NCI-H1105 treated with DMSO at 0.1 percent for 48 hours (cell line): Measurements from ENCODE around the gene MYO1A.
"Not testable (repeated sequence)": the region's sequence is repeated elsewhere in the genome, so short reads cannot be mapped to it uniquely, and the experiment has no call there.

Experiments
- DNase-seq: peaks from one replicate; lab custom pipeline; 2025; lab: John Stamatoyannopoulos, UW

MYO1A gene

DNA sequence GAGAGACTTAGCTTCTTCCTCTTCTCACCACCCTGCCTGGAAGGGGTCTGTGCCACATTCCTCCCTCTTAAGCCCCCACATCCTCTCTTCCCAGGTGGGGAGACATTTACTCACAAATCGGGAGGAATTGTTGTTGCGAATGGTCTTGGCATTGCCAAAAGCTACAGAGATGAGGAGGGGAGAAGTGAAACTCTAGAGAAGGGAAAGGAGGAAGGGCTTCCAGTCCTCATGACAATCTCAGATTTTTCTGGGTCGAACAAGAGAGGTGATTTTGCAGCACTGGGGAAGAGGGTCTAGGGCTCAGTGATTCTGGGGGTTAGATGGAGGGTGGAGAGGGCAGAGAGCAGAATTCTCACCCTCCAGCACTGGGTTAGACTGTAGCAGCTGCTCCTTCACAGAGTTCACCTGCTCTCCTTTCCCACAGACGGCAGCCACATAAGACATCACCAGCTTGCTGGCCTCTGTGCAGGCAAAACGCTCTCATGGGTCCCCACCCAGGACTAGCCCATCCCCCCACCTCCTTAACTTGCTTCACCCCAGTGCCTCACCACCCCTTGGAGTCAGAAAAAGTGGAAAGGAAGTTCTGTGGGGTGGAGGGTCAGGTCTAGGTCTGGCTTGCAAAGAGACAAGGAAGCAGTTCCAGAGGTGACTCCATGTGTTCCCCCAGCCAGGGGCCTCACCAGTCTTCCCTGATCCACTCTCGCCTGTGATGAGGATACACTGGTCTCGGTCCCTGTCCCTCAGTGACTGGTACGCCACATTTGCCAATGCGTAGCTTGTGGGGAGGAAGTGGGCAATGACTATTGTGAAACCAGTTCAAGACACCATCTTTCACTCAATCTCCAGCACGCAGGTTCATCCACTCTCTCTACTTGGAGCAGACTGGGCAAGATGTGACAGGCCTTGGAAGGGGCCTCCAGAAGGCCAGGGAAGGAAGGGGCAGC is 2.7 kb downstream of the MYO1A start:
- no peak for DNase-seq

DNA sequence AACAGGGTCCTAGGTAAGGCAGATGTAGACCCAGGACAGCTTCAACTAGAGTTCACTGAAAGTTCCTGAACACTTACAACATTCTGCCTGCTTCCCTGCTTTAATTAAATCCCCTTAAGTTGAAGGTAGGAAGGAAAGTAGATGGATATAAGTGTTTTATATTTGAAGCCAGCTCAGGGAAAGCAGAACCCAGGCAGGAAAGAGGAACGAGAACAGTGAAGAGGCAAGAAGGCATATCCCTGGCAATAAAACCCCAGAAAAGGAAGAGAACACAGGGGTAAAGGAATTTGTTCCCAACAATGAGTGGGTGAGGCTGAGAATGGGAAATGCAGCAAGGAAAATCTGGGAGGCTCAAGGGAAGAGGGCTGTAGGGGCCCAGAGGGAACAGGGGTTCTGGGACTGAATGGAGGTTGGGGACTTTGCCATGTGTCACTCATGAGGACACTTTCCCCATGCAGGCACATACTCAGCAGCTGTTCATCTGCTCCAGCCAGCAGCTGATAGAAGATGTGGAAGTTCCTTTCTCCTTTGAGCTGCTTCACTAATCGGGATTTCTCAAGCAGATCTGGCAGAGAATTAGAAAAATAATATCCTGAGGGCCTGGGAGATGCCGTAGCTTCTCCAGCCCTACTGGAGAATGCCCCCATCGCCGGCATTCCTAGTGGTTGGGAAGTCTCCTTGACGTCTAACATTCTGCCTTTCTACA is 3.7 kb downstream of the MYO1A start:
- no peak for DNase-seq

DNA sequence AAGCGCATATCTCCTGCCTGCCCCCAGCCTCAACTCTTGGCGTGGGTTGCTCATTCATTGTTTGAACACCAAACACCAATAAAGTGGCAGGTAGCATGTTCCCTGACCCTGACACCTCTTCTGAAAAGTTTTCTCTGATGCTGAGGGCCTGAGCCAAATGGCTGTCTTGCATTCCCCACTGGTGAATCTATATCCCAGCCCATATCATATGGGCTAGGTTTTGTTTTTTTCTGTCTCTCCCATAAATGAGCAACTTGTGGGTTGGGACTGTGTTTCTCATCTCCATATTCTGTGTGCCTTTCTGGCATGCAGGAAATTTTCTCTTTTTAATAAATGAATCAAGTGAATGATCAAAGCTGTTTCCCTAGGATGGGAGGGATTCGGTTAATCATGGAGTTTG is 5.0 kb downstream of the MYO1A start:
- DNase-seq: no peak

DNA sequence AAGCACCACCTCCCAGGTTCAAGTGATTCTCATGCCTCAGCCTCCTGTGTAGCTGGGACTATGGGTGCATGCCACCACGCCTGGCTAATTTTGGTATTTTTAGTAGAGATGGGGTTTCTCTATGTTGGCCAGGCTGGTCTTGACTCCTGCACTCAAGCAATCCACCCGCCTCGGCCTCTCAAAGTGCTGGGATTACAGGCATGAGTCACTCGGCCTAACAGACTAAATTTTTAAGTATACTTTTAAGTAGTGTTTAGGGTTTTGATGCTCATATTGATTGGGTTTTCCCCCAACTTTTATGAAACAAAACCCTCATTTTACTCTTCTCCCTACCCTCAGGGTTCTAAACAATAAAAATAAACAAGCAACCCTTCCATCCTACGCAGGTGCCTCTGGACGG is 5.5 kb downstream of the MYO1A start:
- no peak for DNase-seq

DNA sequence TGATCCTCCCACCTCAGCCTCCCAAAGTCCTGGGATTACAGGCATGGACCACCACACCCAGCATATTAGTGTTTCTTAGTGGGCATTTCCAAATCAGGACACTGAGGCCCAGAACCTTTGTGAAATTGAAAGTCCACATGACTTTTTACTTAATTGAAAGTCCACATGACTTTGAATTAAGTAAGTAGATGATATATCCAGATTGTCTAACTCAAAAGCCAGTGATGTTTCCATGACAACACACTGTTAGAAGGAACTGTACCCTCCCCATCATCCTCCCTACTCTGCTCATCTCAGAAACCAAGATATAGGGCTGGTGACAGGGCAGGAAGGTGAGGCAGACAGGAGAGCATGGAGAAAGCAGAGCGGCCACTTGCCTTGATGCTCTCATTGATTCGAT is 7.2 kb downstream of the MYO1A start:
- no peak for DNase-seq

DNA sequence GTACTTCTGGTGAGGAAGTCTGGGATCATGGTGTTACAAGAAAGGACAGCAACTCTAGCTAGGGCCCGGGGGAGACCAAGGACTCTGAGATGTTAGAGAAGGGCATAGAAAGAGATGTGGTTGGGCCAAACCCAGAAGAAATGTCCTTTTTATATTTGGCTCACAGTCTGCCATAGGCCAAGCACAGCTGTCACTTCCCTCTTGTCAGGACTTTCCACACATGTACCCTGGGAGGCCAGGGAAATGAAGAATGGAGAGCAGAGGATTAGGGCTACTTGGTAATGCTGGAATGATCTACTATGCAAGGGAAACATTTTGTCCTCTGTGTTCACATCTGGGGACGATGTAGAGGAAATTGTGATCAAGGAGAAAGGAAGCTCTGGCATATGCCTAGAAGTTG is 9.2 kb downstream of the MYO1A start:
- DNase-seq: no peak

DNA sequence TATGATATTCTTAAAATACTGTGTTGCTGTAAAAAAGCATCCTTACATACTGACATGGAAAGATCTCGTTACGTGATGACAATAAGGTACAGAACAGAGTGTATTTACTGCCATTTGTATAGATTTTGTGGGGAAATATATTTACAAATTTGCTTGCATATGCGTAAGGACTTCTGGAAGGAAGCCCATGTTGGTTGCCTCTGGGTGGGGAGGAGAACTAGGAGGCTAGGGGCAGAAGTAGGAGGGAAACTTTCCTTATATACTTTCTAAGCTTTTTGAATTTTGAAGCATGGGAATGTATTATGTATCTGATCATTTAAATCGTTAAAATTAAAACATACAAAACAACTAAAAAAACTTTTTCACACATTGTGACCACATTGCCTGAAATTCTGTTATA is 9.7 kb downstream of the MYO1A start:
- no peak for DNase-seq

DNA sequence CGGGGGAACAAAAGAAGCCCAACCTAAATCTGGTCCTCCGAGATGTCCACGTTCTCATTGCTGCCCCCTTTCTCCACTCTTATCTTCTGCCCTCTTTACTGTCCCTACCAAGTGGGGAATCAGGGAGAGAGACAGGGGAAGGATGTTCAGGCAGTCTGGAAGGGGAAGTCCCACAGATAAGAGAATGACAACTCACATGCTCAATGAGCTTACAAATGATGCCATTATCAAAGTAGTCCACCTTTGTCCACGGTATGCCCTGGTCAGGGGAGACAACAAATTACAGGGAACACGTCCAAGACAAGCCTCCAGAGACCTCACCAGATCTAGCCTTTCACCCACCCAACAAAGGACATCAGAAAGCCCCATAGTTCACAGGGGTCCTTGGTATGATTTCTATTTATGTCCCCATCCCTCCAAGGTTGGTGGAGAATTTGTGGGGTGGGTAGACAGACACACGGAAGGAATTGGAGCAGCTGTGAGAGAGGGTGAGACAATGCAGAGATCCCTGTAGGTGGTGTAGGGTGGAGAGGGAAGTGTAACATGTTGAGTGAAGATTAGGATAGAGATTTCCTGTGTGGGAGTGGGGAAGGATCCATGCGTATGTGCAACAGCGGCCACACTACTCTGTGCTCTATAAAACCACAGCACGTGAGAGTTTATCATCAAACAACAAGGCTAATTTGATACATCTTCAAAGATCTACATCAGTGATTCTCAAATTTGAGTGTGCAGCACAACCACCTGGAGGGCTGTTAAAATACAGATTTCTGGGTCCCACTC is 10.7 kb downstream of the MYO1A start:
- no peak for DNase-seq

DNA sequence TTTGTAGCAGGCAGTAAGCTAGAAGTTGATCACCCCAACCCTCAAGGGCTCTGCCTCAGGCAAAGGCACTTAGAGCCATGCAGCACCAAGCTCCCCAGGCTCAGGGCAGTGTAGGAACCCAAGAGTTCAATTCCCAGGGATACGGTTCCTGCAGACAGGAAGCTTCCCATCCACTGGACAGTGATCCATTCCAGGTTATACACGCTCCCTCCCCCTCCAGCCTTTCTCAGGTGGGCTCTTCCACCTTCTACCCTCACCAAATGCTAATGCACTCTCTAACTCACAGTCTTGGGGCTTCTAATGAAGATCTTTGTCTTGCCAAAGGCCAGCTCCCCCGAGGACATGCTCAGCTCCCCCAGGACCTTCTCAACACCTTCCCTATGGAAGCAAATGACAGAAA is 12.7 kb downstream of the MYO1A start:
- no peak for DNase-seq

DNA sequence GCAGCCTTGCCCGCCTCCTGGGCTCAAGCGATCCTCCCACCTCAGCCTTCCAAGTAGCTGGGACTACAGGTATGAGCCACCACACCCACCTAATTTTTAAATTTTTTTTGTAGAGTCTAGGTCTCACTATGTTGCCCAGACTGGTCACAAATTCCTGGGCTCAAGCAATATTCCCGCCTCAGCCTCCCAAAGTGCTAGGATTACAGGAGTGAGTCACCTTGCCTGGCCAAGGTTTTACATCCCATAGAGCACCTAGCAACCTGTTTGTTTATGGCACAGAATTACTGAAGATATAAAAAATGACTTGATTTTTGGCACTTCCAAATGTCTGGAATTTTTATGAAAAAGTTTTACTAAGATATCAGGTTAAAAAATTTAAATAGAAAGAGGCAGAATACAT is 16.5 kb downstream of the MYO1A start:
- no peak for DNase-seq

DNA sequence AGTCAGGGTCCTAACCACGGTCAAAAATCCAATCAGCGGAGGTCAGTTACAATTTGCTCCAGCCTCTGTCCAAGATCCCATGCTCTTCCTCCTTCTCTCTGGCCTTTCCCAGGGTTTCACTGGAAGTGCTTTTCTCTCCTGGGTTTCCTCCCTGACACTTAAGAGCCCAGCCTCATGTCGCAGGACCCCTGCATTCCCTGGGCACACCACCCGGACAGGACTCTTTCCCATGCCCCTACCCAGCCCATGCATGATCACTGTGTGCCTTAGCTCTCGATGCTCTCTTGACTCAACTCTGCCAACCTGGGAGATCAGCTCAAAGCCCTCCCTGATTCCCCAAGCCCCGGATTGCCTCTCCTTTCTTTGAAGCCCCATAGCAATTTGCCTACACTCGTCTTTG is 18.1 kb downstream of the MYO1A start:
- no peak for DNase-seq

DNA sequence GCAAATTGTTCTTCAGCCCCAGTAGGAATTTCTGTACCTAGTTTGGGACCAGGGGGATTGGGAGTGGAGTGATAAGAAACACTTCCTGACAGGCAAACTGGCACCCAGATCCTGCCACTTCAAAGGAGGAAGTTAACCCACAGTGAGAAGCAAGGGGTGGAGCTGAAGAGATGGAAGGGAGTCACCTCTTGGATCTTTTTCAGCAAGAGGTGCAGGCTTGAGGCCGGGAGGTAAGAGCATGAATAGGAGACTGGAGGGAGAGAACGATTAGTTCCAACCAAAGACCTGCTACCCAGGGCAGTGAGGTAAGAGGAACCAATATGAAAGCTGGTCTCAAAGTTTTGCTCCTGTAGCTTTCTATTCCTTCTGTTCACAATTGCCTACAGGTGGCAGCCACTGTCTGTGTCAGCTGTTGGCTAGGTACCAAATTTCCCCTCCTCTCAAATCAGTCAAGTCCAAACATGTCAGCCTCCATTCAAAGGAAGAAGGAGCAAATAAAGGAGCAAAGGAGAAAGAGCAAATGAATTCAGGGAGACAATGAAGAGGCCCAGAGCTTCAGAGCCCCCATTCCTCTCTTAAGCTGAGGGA is 18.7 kb downstream of the MYO1A start:
- DNase-seq: peak; percentile 77

DNA sequence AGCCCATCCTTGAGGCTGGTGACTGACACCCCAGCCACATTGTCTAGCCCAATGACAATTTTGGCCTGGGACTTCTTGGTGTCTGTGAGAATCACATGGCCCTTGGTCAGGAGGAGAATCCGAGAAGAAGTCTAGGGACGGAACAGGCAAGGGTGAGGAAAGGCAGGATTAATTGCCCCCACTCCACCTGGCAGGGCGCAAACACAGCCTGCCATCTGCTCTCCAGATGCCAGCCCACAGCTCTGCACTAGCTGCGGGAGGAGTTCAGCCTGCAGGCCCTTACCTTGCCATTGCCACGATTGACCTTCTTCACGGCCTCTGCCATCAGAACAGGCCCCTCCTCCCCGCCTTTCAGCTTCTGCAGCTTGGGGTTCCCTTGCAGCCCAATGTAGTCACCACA is 20.5 kb downstream of the MYO1A start:
- no peak for DNase-seq

DNA sequence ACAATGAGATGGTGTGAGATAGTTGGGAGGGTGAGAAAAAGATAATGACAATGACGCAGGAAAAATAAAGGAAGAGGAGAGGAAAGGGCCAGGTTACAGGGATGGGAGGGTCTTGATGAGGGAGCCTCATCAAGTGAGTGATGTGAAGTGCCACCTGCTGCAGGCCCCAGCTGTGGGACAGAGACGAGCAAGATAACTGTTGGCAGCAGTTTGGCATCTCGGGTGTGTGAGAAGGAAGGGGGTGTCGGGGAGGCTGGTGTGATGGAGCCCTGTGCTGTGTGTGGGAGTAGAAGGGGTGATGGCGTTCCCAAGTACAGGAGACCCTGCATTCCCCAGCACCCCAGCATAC is 22.1 kb downstream of the MYO1A start:
- DNase-seq: no peak

DNA sequence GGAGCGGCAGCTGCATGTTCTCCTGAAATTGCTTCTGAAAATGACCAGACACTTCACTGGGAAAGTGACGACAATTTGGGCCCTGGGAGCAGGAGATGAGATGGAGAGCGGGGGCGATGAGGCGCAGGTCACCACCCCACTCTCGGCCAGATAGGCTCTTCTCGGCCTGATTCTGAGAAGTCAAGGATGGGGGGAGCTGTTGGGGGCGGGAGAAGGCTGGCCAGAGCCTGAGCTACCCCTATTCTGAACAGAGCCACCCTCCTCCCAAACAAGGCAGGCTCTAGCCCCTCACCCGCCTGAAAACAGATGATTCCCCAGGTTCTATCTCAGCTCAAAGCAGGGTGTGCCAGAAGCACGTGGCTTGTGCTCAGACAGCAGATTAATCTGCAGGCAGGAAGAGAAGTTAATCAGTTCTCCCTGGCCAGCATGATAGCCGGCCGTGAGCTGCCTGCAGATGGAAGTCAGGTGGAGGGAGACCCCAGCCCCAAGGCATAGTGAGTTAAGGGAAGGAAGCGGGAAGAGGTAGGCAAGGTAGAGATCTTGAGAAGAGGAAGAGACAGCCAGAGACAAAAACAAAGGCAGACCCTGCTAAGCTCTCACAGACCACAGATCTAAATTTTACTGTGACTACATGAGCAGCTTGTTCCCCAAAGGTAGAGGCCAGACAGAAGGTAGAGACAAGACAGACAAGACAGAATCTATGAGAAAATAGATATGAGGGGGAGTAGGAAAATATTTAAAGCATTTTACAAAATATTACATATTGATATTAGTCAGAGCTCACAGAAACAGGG is 22.7 kb downstream of the MYO1A start:
- DNase-seq: no peak

DNA sequence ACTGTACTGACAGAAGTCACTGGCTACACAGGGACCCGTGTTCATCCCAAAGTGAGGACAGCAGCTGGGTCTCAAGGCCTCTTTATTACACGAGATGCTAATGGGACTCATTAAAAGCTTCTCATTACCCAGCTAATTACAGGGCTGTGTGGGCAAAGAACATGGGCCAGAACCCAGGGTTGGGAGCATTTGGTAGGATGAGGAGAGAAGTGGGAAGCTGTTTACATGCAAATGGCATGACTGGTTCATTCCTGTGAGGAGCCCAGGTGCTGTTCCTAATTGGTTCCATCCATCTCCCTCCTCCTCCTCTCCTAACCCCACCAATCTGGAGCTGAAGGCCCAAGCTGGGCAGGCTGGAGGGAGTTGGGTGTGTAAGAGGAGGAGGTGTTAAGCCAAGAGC is 24.7 kb downstream of the MYO1A start:
- DNase-seq: peak; percentile 12

DNA sequence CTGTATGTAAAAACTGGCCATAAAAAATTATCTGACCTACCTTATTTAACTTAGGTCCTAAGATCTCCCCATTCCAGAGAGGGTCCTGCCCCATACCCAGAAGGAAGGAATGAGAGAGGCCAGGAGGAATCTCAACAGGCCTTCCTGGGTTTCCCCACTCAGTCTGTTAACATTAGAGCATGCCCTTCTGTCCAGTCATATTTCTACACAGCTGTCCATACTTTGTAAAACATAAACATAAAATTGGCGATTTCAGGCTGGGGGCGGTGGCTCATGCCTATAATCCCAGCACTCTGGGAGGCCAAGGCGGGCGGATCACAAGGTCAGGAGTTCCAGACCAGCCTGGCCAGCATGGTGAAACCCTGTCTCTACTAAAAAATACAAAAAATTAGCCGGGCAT is 27.6 kb downstream of the MYO1A start:
- not testable (repeated sequence) for DNase-seq

DNA sequence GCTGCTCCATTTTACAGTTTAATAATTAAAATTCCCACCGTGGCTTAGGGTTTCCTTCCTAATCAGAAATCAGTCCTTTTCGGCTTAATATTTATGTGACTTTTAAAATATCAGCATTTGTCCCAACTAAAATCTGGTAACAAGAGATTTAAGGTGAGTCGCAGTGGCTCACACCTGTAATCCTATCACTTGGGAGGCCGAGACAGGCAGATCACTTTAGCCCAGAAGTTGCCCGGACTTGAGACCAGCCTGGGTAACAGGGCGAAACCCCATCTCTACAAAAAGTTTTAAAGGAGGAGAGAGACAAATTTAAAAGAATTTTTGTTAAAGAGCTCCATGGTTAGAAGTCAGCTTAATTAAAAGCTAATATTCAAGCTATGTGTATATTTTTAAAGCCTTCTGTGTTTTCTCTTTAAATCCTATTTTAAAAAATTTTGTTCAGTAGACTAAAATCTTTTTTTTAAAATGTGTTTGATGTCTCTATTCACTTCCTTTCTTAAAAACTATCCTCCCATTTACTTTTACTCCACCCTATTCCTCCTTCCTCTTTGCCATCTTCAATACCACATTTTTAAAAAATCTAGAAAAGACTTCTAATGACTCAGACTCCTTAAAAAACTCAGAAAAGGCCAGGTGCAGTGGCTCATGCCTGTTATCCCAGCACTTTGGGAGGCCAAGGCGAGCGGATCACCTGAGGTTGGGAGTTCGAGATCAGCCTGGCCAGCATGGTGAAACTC is 29.8 kb downstream of the MYO1A start:
- DNase-seq: no peak

DNA sequence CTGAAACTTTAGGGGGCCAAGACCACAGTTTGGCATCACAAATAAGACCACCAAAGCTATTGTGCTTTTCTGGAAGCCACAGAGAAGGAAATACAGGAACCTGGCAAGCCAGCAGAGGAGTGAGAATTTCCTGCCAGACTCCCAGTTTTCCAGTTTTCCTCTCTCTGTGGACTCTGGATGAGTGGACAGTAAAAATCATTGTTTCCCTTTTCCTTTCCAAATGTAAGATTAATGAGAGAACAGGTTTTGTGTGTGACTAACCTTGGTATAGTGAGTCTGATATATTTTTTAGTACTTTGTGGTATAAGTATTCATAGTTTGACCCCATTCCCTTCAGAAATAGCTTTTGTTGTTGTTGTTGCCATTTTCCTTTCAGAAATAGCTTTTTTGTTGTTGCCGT is 31.0 kb downstream of the MYO1A start:
- no peak for DNase-seq

DNA sequence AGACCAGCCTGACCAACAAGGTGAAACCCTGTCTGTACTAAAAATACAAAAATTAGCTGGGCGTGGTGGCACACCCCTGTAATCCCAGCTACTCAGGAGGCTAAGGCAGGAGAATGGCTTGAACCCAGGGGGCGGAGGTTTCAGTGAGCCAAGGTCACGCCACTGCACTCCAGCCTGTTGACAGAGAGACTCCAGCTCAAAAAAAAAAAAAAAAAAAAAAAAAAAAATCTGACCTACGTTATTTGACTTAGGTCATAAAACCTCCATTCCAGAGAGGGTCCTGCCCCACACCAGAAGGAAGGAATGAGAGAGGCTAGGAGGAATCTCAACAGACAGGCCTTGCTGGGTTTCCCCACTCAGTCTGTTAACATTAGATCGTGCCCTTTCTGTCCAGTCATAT is 31.6 kb downstream of the MYO1A start:
- DNase-seq: not testable (repeated sequence)

DNA sequence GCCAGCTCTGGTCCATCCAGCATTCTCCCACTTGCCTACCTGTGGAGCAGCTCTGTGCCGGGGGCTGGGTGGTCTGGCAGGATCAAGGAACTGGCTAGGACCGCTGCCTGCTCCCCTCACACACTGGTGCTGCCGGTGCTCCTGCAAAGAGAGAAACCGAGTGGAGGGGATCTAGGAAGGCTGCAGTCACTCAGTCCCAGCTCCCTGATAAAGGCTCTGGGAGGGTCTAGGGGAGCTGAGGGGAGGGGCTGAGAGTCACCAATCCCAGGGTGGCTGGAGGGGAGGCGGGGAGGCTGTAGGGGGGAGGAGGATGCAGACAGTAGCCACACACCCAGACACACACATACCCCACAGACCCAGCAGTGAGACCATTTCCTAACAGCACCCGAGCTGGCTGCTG is 33.6 kb downstream of the MYO1A start, which contains the start of gene TAC3:
TSS of gene TAC3 (minus strand) at position 182 of the 400 bp plus-strand sequence. CDS start 732 bp downstream, outside the sequence.
- no peak for DNase-seq
